UCSD-AML1 (cell line): ENCODE data around the gene BBS2.
A peak's percentile ranks its signal among the peaks of the same experiment; 100 is the strongest.

Source experiments
- DNase-seq: peaks from one replicate; lab custom pipeline; 2025; ENCODE audit not compliant: unreplicated experiment; lab: John Stamatoyannopoulos, UW

The BBS2 gene, protein sequence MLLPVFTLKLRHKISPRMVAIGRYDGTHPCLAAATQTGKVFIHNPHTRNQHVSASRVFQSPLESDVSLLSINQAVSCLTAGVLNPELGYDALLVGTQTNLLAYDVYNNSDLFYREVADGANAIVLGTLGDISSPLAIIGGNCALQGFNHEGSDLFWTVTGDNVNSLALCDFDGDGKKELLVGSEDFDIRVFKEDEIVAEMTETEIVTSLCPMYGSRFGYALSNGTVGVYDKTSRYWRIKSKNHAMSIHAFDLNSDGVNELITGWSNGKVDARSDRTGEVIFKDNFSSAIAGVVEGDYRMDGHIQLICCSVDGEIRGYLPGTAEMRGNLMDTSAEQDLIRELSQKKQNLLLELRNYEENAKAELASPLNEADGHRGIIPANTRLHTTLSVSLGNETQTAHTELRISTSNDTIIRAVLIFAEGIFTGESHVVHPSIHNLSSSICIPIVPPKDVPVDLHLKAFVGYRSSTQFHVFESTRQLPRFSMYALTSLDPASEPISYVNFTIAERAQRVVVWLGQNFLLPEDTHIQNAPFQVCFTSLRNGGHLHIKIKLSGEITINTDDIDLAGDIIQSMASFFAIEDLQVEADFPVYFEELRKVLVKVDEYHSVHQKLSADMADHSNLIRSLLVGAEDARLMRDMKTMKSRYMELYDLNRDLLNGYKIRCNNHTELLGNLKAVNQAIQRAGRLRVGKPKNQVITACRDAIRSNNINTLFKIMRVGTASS

DNA sequence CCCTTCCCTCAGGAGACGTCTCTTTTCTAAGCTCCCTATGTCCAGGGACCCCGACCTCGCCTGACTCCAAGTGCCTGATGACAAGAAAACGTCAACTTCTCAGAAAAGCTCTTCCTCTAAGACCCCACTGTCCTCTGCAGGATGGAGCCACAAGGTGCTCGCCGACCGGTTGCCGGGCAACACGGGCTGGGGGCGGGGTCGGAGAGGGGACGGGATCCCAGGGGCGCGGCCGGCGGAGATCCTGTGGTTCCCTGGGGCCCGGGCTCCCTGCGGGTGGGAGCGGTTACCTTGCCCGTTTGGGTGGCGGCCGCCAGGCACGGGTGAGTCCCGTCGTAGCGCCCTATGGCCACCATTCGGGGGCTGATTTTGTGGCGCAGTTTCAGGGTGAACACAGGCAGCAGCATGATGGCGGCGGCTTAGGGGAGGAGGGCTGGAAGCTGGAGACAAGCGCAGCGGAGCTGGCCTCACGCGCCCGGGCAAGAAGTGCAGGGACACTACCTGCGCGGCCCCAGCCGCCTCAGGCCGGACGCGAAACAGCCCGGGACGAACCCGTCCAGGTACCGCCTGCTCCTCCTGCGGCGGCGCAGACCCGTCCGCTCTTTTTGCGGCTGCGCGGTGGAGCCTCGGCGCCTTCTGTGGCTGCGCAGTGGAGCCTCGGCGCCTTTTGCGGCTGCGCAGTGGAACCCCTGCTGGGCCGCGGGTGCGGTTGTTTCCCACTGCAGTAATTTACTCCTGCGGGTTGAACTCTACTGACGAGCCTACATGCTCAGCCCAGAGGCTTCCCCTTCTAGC lies at the start of gene BBS2:
Gene BBS2 (minus strand): TSS at position 566 of the 792 bp plus-strand sequence. CDS start 162 bp downstream, at position 404.
- DNase-seq, result peak; percentile 90

DNA sequence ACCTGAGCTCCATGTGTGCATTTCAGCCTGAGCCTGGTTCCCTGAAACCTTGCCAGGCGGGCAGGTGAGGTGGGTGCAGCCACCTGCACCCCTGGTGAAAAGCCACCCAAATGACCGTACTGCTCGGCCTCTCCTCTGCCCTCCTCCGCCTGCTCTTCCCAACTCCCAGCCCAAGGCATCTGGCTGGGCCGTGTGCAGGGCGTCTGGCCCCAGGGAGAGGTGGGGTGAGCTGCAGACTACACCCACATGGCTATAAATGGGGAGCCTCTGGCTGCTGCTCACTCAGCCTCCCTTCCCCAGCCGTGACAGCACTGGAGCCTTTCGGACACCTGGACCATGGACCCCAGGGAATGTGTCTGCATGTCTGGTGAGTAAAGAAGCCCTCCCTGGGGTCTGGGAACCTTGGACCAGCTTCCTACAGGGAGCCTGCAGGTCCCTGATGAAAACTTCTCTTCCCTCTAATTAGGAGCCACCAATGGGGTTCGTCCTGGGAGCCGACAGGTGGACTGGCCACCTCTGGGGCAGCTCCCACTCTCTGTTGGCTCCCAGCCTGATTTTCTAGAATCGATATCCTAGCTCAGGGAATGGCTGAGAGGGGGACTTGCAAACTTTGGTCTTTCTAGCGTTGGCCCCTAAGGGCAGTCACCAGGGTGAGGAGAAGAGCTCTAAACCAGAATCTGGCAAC lies 45.1 kb upstream of the BBS2 start, which contains the start of gene MT4:
Gene MT4 (plus strand): TSS at position 281 of the 685 bp plus-strand sequence. CDS start 56 bp downstream, at position 337.
- no peak for DNase-seq

DNA sequence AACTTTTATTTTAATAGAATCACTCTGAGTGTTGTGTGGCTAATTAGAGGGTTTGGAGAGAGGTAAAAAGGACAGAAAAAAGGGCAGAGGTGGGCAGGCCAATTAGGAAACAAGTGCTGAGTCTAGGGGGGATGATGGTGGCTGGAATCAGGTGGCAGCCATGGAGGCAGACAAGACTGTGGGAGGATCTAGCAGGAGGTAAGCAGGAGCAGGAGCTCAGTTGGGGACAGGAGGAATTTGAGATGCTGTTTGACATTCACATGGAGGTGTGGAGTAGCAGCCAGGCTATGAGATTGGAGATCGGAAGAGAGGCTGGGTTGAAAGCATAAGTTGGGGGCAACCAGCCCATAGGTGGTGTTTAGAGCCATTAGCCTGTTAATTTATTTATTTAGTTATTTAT lies 41.3 kb upstream of the BBS2 start:
- no peak for DNase-seq

DNA sequence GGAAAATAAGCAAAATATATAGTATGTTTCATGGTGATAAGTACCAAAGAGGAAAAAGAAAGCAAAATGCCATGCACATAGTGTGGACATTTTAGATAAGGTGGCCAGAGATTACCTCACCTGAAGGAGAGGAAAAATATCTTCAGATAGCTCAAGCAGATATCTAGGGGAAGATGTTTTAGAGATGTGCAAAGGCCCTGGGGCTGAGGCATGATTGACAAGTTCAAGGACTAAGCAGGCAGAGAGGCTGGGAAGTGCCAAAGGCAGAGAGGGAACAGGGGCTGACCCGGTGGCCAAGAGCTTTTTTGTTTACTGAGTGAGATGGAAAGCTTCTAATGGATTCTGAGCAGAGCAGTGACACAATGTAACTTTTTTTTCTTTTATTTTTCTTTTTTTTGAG lies 40.6 kb upstream of the BBS2 start:
- DNase-seq, result no peak

DNA sequence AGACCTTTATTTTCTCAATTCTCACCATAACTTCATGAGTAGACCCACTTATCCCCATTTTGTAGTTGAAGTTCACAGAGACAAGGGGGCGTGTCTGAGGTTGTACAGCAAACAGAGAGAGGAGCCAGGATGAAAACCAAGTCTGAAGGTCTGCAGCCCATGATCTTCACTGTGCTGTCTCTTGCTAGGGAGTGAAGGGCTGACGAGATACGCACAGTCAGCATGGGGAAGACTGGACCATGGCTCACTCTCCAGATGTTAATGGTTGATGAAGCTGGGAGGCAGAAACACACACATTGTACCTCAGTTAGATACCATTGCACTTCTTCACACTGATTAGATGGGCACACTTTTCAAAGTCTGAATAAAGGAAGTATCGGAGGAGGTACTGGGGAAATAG lies 39.3 kb upstream of the BBS2 start:
- no peak for DNase-seq

DNA sequence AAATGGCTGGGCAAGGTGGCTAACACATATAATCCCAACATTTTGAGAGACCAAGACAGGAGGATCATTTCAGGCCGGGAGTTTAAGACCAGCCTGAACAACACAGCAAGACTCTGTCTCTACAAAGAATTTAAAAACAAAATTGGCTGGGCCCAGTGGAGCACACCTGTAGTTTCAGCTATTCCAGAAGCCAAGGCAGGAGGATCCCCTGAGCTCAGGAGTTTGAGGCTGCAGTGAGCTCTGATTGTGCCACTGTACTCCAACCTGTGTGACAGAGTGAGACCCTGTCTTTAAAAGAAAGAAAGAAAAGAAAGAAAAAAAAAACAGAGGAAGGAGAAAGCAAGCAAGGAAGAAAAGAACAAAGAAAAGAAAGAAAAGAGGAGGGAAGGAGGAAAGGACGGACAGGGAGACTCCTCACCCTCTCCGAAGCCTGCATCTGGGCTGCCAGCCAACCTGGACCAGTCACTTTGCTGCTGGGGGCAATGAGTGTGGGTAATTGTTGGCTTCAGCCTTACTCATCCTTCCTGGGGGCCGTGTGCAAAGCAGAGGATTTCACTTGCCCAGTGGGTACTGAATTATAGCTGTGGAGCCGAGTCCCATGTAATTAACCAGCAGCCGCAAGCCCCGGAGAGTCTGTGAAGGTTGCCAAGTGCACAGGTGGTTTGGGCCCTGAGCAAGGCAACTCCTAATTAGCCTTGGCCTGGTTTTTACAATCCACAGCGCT lies 38.4 kb upstream of the BBS2 start:
- no peak for DNase-seq

DNA sequence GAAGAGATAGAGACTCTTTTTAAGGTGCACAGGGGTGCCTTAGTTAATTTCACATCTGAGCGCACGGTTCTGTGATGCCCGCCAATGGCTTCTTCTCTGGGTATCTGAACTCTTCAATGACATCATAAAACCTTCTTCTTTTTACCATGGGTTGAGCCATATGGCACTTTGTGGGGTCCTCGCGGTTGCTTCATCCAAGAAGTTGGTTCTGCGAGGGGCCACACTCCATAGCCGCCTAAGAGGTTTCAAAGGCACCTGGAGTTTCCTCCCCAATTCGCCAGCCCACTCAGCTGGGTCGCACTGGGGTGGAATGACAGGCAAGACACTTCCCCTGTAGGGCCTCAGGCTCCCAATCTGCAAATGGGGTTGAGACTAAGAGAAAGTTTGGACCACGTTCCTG lies 34.6 kb upstream of the BBS2 start:
- DNase-seq, result no peak

DNA sequence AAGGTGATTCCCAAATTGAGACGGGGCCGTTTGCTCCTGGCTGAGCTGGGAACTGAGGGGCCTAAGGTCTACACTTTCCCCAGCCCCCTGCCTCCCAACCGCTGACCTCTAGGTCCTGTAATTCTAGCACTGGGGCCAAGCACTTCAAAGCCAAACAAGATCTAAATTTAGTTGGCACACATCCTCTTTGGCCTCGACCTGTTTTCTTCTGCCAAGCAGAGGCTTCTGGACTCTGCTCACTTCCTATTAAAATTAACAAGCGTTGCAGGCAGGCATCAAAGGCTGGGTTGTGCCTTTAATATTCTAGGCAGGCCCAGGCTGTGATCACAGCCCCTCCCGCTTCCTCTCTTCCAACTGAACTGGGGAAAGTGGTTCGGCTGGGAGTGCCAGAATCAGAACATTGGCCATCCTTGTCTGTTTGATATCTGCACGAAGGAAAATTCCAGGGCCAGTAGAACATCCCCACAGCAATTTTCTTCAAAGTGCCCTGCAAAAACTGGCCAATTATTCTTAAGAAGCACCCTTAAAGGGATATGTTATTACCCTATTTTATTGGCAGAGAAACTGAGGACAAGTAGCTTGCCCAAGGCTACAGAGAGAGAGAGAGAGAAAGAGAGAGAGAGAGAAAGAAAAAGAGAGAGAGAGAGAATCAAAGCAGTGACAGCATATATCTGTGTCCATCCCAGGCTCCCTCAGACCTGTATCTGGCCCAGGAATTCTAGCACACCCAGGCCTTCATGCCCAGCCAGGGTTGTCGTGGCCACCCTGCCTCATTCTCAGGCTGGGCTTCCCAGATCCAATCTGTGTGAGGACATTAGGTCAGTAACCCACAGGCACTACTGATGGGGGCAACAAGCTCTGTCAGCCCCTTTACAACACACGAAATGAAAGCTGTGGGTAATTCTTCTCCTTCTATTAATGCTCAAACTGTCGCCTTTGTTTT lies 32.2 kb upstream of the BBS2 start:
- no peak for DNase-seq

DNA sequence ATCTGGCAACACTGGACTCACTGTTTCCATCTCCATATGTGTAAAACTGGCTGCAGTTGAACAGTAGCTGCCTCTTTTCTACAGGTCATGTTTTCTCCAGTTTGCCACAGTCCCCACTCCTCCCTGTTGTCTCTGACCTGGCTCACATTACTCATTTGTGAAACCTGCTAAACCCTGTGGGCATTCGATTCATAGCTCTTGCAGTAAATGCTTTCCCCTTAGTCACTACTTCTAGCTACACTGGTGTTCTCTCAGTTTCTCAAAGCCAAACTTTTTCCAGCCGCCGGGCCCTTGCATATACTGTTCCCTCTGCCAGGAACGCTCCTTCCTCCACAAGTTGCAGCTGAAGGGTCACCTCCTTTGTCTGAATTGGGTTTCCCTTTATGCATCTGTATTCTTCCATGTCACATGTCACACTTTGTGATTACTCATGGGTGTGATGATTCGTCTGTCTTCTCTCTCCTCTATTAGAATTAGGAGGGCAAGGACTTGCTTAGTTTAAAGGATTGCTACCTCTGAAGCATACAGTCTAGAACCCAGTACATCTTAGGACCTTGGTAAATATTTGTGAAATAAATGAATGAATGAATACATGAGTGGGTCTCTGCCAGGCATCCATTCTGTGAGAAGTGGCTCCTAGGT lies 30.0 kb upstream of the BBS2 start:
- no peak for DNase-seq

DNA sequence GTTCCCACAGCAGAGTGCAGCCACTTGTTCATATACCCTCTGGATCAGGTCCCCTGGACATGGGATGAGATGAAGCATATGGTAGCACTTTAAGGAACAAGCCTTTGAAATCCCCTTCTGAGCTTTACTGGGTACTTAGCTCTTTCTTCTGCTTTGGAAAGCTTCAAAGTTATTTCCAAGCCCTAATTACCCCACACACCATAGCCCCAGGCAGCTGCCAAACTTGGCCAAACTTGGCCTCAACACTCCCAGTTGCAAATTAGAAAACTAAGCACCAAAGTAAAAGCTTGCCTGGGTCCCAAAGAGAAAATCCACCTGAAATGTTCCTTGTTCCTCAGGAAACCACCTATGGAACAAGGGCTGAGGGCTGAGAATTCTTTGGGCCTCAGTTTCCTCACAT lies 29.3 kb upstream of the BBS2 start:
- DNase-seq, result no peak

DNA sequence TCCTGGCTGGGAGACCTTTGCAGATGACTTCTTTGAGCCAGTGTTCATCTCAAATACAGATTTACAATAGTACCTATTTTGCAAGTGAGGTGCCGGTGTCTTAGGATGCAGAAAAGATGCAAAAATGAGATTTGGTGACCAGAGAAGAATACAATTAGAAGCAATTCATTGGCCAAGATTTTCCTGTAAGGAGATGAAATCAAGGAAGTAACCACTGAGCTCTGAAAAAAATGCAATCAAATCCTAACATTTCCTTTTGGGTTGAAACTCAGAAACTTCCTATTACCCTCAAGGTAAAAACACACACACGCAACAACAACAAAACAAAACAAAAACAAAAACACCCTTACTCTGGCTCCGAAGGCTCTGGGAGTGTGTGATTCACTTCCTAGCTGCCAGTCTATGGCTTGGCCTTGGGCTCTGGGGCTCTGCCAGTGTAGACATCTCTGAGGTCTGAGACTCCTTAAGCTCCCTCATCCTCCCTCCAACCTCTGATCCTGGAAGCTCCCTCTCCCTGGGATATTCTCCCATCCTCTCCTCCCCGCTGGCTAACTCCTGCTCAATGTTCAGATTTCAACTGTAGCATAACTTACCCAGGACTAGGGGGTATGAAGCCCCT lies 28.2 kb upstream of the BBS2 start:
- no peak for DNase-seq

DNA sequence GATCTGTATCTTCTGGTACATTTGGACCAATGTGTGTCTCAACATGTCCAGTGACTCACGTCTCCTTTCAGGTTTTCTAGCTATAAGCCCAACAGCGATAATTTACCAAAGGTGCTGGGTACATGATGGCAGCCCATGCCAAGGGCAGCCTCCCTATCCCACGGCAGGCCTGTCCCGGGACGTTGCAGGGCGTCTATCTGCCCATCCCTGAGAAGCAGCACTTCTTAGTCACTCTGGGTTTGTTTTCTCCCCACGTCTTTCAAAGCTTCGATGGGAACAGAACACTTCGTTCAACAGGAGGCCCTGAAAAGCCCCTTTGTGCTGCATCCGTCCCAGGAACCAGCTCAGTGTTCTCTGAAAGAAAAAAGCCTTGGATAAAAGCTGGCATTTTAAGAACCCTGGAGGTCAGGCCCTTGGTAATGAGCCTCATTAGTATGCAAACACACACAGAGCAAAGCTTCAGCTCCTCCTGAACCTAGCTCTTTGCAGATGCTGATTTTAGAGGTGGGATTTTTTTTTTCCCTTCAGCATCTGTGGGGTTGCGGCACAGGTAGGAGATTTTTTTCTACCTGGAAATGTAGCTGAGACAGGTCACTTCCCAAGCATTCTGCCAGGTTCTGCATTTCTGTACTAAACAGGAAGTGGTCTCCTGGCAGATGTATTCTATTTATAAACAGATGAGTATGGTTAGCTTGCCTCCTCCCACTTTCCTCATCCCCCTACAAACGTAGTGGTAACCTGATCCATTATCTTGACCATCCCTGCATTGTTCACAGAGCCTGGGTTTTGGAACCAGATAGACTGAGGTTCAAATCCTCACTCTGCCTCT lies 27.5 kb upstream of the BBS2 start:
- DNase-seq, result no peak

DNA sequence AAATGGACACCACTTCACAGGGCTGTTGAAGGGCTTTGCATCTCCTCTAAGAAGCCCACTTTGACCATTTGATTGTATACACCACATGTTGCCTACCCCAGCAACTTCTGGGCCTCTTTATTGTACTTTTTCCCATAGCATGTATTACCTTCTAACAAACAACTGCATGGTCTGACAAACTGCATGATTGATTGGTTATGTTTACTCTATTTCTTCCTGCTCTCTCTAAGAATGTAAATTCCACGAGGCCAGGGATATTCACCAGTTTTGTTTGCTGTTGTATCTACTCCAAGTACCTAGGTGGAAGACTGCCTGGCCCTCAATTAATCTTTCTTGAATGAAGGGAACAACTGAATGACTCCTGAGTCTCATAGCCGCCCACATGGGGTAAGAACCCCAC lies 22.2 kb upstream of the BBS2 start:
- no peak for DNase-seq

DNA sequence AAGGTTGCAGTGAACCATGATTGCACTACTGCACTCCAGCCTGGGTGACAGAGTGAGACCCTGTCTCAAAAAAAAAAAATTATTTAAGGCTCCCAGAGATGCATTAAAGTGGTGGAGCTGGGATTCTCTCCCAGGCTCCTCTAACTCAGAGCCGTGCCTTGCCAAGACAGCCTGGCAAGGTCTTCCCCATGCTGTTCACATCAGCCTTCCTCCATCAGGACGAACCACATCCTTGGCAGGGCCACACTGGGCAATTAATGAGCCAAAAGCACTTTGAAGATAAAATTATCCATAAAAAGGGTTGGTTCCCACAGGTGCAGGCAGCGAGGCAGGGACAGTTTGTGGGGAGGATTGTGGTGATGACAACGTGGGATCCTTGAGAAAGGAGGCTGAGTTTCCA lies 19.8 kb upstream of the BBS2 start:
- DNase-seq, result no peak

DNA sequence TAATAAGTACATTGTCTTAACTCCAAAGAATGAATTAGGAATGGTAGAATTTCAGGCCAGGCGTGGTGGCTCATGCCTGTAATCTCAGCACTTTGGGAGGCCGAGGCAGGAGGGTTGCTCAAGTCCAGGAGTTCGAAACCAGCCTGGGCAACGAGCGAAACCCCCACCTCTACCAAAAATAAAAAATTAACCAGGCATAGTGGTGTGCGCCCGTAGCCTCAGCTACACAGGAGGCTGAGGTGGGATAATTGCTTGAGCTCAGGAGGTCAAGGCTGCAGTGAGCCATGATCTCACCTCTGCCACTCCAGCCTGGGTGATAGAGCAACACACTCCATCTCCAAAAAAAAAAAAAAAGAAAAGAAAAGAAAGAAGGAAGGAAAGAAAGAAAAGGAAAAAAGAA lies 18.5 kb upstream of the BBS2 start:
- DNase-seq, result no peak

DNA sequence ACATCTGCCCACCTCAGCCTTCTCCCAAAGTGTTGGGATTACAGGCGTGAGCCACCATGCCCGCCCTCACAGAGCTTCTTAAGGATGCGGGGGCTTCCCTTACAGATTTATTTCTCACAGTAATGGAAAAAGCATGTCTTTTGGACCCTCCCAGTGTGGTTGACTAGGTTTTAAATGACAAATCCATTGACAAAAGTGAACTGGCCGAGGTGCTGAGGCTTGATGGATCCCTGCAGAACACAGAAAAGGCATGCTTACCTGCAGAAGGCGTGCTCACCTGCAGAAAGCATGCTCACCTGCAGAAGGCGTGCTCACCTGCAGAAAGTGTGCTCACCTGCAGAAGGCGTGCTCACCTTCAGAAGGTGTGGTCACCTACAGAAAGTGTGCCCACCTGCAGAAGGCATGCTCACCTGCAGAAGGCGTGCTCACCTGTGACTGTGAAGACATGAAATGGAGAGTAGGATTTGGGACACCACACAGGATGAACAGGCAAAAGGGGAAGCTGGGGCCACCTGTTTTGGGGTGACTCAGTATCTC lies 15.1 kb upstream of the BBS2 start:
- DNase-seq, result no peak

DNA sequence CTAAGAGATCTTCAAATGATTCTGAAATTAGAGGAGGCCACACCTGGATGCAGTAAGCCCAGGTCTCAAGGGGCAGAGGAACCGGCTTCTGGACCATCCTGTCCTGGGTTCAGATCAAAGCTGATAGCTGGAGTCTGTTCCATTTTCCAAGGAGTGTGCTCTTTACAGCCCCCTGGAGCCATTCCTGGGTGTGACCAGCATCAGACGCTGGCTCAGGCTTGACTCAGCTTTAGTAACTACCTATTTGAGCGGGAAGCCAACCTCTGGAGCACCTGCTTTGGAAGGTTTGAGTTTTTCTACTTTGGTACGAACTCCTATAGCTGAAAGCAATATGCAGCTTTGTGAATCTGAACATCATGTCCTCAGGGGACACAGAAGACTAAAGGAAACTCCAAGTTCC lies 12.9 kb upstream of the BBS2 start:
- no peak for DNase-seq
